ENCODE data around the gene NCS1. TPM values are rescaled to one million over a fixed set of nuclear protein-coding genes. Genes with fewer than 3 reads are reported as not detected.

The NCS1 gene
- total RNA-seq, 2 donors from 2014 or later: 4.5 to 26.1 TPM

GRCh38 chr9:130285271-130285670 is 113.1 kb downstream of the NCS1 start:
- no peak for DNase-seq (ENCODE audit: low spot score)
- no peak for TF ChIP-seq CTCF (IDR thresholded peaks at IDR 0.05)
- Histone ChIP-seq H3K27ac (no peak overlapping the region), H3K9me3 (no peaks in the 10 kb centered on the region), H3K27me3 (no peaks in the 10 kb centered on the region), H3K36me3 (no peaks in the 10 kb centered on the region), H3K4me1 (peaks cover 0 to 48% of the 10 kb centered on the region in 2 donors), H3K4me3 (no peak overlapping the region)

DNA sequence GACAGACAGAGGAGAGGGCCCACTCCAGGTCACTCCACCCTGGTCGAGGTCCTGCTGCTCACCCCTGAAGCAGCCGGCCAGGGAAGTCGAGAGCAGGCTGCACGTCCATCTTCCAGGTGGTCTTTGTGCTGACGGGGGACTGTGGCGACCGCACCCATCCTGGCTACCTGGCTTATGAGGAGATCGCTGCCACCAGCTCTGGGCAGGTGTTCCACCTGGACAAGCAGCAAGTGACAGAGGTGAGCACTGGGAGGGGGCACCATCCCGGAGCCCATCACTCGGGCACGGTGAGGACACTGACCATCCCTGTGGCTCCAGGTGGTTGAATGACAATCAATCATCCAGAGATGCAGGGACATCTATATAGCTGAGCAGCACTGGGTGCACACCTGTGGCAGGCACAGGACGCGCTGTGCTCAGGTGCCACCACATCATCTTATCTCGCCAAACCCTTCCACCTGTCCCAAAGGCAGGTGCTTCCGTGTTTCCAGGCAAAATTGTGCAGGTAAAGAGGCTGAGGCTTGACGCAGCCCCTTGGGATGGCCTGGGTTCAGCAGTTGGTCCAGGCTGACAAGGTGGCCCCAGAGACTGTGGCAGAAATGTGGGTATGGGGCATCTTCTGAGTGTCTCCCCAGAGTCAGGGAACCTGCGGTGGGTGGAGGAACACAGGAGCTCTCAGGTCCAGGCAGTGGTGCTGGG is 114.0 kb downstream of the NCS1 start:
- H3K4me1 ChIP-seq: peaks cover 0 to 53% of the 10 kb centered on the region in 2 donors
- no peak overlapping the region for H3K4me3 ChIP-seq
- no peaks in the 10 kb centered on the region for H3K9me3 ChIP-seq
- H3K27ac ChIP-seq: peak overlapping the region; percentile 46 to 63
- H3K27me3 ChIP-seq: no peaks in the 10 kb centered on the region
- H3K36me3 ChIP-seq: no peaks in the 10 kb centered on the region
- no peak for DNase-seq (ENCODE audit: low spot score)
- no peak for TF ChIP-seq CTCF (IDR thresholded peaks at IDR 0.05)

Other genes starting within 250 kb of the NCS1 start
- gene FNBP1, start 129.2 kb upstream of the NCS1 start, total RNA-seq: 10 to 100 TPM; 18.0 to 24.1 TPM
- gene GPR107, start 118.5 kb upstream of the NCS1 start, total RNA-seq: 10 to 100 TPM; 16.2 to 16.9 TPM
- gene HMCN2, start 93.4 kb downstream of the NCS1 start, total RNA-seq: 1 to 10 TPM; 1.3 to 7.3 TPM

All from right atrium auricular region (tissue), 2 donors.